ENCODE measurements around the gene EFNA3.

Gene EFNA3

DNA sequence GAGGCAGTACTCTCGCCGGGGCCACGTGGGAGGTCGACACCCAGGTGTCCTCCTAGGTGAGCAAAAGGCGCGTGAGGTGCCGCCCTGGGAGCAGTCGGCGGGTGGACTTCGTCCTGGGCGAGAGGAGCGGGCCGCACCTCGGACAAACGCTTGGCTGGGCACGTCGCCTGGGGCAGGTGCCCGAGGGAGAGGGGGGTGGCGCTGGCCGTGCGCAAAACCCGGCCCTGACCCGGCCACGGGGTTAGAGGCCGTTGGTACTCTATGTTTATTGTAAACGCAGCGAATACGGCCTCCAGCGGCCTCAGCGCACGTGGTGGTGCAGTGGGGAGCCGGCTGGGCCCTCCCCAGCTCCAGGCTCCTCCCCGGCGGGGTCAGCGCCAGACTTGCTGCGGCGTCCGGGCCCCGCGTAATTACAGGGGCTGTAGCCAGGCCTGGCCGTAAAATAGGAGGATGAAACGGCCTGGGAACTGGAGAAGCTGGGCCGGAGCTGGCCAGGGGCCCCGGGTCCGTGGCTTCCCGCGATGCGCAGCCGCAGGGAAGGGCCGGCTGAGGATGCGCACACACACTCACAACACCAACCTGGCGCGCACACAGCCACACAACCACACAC, 47.4 kb downstream of the EFNA3 start (continued):
- TF ChIP-seq, protein P1, sequence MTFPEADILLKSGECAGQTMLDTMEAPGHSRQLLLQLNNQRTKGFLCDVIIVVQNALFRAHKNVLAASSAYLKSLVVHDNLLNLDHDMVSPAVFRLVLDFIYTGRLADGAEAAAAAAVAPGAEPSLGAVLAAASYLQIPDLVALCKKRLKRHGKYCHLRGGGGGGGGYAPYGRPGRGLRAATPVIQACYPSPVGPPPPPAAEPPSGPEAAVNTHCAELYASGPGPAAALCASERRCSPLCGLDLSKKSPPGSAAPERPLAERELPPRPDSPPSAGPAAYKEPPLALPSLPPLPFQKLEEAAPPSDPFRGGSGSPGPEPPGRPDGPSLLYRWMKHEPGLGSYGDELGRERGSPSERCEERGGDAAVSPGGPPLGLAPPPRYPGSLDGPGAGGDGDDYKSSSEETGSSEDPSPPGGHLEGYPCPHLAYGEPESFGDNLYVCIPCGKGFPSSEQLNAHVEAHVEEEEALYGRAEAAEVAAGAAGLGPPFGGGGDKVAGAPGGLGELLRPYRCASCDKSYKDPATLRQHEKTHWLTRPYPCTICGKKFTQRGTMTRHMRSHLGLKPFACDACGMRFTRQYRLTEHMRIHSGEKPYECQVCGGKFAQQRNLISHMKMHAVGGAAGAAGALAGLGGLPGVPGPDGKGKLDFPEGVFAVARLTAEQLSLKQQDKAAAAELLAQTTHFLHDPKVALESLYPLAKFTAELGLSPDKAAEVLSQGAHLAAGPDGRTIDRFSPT (tag by site-specific recombination; IDR thresholded peaks at IDR 0.05): 0 out of 2 replicates have a peak, but pooled peaks have one; percentile 24
- TF ChIP-seq KLF16 (tag by site-specific recombination; IDR thresholded peaks at IDR 0.05) (0 out of 2 replicates have a peak, but pooled peaks have one; percentile 36), ZNF366 (tag by site-specific recombination; conservative IDR thresholded peaks at IDR 0.05) (peak; percentile 54), ZFHX2 (tag by site-specific recombination; conservative IDR thresholded peaks at IDR 0.05) (no peak), ZNF10 (tag by site-specific recombination; IDR thresholded peaks at IDR 0.05) (no peak), ZNF501 (tag by site-specific recombination; IDR thresholded peaks at IDR 0.05) (peak; percentile 91), ZNF280D (tag by site-specific recombination; IDR thresholded peaks at IDR 0.05) (no peak), SP7 (tag by site-specific recombination; IDR thresholded peaks at IDR 0.05) (peak; percentile 96), ZNF596 (tag by site-specific recombination; IDR thresholded peaks at IDR 0.05) (0 out of 2 replicates have a peak, but pooled peaks have one; percentile 48), ZXDB (tag by site-specific recombination; IDR thresholded peaks at IDR 0.05) (peak; percentile 53; the same call in 1 of the 2 replicates), HOXD13 (CRISPR knock-in tag; IDR thresholded peaks at IDR 0.05; ENCODE audit: borderline replicate concordance) (no peak), WT1 (tag by site-specific recombination; IDR thresholded peaks at IDR 0.05) (no peak; the same call in 1 of the 2 replicates), SP3 (tag by site-specific recombination; IDR thresholded peaks at IDR 0.05) (peak; percentile 24; the same call in 1 of the 2 replicates), ZNF791 (tag by site-specific recombination; IDR thresholded peaks at IDR 0.05) (no peak), ZSCAN30 (tag by site-specific recombination; IDR thresholded peaks at IDR 0.05) (peak; percentile 65), ZBTB6 (tag by site-specific recombination; IDR thresholded peaks at IDR 0.05) (no peak), RBAK (tag by site-specific recombination; IDR thresholded peaks at IDR 0.05) (no peak)
- TF ChIP-seq, protein P2, sequence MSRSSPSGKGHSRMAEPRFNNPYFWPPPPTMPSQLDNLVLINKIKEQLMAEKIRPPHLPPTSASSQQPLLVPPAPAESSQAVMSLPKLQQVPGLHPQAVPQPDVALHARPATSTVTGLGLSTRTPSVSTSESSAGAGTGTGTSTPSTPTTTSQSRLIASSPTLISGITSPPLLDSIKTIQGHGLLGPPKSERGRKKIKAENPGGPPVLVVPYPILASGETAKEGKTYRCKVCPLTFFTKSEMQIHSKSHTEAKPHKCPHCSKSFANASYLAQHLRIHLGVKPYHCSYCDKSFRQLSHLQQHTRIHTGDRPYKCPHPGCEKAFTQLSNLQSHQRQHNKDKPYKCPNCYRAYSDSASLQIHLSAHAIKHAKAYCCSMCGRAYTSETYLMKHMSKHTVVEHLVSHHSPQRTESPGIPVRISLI (tag by site-specific recombination; IDR thresholded peaks at IDR 0.05): no peak
- TF ChIP-seq, protein P3, sequence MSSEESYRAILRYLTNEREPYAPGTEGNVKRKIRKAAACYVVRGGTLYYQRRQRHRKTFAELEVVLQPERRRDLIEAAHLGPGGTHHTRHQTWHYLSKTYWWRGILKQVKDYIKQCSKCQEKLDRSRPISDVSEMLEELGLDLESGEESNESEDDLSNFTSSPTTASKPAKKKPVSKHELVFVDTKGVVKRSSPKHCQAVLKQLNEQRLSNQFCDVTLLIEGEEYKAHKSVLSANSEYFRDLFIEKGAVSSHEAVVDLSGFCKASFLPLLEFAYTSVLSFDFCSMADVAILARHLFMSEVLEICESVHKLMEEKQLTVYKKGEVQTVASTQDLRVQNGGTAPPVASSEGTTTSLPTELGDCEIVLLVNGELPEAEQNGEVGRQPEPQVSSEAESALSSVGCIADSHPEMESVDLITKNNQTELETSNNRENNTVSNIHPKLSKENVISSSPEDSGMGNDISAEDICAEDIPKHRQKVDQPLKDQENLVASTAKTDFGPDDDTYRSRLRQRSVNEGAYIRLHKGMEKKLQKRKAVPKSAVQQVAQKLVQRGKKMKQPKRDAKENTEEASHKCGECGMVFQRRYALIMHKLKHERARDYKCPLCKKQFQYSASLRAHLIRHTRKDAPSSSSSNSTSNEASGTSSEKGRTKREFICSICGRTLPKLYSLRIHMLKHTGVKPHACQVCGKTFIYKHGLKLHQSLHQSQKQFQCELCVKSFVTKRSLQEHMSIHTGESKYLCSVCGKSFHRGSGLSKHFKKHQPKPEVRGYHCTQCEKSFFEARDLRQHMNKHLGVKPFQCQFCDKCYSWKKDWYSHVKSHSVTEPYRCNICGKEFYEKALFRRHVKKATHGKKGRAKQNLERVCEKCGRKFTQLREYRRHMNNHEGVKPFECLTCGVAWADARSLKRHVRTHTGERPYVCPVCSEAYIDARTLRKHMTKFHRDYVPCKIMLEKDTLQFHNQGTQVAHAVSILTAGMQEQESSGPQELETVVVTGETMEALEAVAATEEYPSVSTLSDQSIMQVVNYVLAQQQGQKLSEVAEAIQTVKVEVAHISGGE (tag by site-specific recombination; conservative IDR thresholded peaks at IDR 0.05; ENCODE audit: low read depth): no peak
- TF ChIP-seq, protein P4, sequence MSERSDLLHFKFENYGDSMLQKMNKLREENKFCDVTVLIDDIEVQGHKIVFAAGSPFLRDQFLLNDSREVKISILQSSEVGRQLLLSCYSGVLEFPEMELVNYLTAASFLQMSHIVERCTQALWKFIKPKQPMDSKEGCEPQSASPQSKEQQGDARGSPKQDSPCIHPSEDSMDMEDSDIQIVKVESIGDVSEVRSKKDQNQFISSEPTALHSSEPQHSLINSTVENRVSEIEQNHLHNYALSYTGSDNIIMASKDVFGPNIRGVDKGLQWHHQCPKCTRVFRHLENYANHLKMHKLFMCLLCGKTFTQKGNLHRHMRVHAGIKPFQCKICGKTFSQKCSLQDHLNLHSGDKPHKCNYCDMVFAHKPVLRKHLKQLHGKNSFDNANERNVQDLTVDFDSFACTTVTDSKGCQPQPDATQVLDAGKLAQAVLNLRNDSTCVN (tag by site-specific recombination; optimal IDR thresholded peaks at IDR 0.05): peak; percentile 60

All from HEK293 (cell line).